ENCODE results near the gene TXNDC5. TPM values are rescaled to one million over a fixed set of nuclear protein-coding genes. Genes with fewer than 3 reads are reported as not detected.

TXNDC5 gene
- total RNA-seq = 10 to 100 TPM; 34.5 to 37.3 TPM

GRCh38 chr6:7910654-7911344 lies at the start of gene TXNDC5:
TXNDC5 (minus strand) TSS chr6:7910788; CDS start chr6:7910776, 12 bp downstream.

Other genes with a start within 250 kb of the TXNDC5 start
- not detected for gene BMP6, start 184.7 kb downstream of the TXNDC5 start, total RNA-seq
- 10 to 100 TPM; 17.3 to 19.7 TPM for gene BLOC1S5, start 153.6 kb upstream of the TXNDC5 start, total RNA-seq
- 10 to 100 TPM; 28.7 to 29.0 TPM for gene EEF1E1, start 191.8 kb upstream of the TXNDC5 start, total RNA-seq

Data from activated naive CD4-positive, alpha-beta T cell treated with anti-CD3 and anti-CD28 coated beads, Interleukin-2, amount 10 ng/mL, durations not matched to agents 5 hours and 36 hours (primary cell).